H9 (cell line): Measurements from ENCODE around the gene AKT1. TPM values are rescaled to one million over a fixed set of nuclear protein-coding genes. Genes with fewer than 3 reads are reported as not detected.
"Not testable (repeated sequence)": the region's sequence is repeated elsewhere in the genome, so short reads cannot be mapped to it uniquely, and the experiment has no call there.

Source experiments
- DNase-seq: peaks from one replicate; pipeline ENCODE4 v3.0.0-alpha.2; 2017
- H2AFZ ChIP-seq: one replicate; pipeline ENCODE4 v1.6.1; 2013; ENCODE audit warnings: mild to moderate bottlenecking, low read length, control low read depth, moderate library complexity
- H2AK5ac ChIP-seq: 2 replicates; pipeline ENCODE4 v1.6.1; 2013; ENCODE audit warnings: low read length, control low read depth, mixed read lengths; ENCODE audit not compliant: insufficient read length
- H2BK120ac ChIP-seq: one replicate; pipeline ENCODE4 v1.6.1; 2013; ENCODE audit warnings: low read depth, mild to moderate bottlenecking, low read length, control low read depth, inconsistent platforms; ENCODE audit not compliant: poor library complexity, severe bottlenecking
- H2BK12ac ChIP-seq: 2 replicates; pipeline ENCODE4 v1.6.1; 2013; ENCODE audit warnings: low read length, control low read depth, mixed read lengths, low read depth; ENCODE audit not compliant: insufficient read length
- H2BK15ac ChIP-seq: 2 replicates; pipeline ENCODE4 v1.6.1; 2013; ENCODE audit warnings: low read depth, low read length, control low read depth
- H2BK20ac ChIP-seq: one replicate; pipeline ENCODE4 v1.6.1; 2013; ENCODE audit warnings: low read depth, mild to moderate bottlenecking, low read length, control low read depth, inconsistent platforms; ENCODE audit not compliant: poor library complexity, severe bottlenecking
- H2BK5ac ChIP-seq: 2 replicates; pipeline ENCODE4 v1.6.1; 2013; ENCODE audit warnings: low read length, control low read depth, mixed read lengths; ENCODE audit not compliant: insufficient read length
- H3K14ac ChIP-seq: 2 replicates; pipeline ENCODE4 v1.6.1; 2013; ENCODE audit warnings: low read length, control low read depth; ENCODE audit not compliant: insufficient read depth
- H3K18ac ChIP-seq: 2 replicates; pipeline ENCODE4 v1.6.1; 2013; ENCODE audit warnings: low read depth, mild to moderate bottlenecking, mixed read lengths, low read length, control low read depth; ENCODE audit not compliant: insufficient read length
- H3K23ac ChIP-seq: 2 replicates; pipeline ENCODE4 v1.6.1; 2013; ENCODE audit warnings: low read length, control low read depth, mixed read lengths, low read depth; ENCODE audit not compliant: insufficient read length
- H3K23me2 ChIP-seq: 2 replicates; pipeline ENCODE4 v1.6.1; 2013; ENCODE audit warnings: low read depth, mild to moderate bottlenecking, mixed read lengths, low read length, control low read depth; ENCODE audit not compliant: insufficient read length, poor library complexity, severe bottlenecking
- H3K27ac ChIP-seq: 2 replicates; pipeline ENCODE4 v1.5.1; 2013; ENCODE audit warnings: low read length, control low read depth, mixed read lengths, low read depth; ENCODE audit not compliant: insufficient read length
- H3K27me3 ChIP-seq: 2 replicates; pipeline ENCODE4 v1.6.1; 2013; ENCODE audit warnings: low read length, control low read depth, inconsistent platforms; ENCODE audit not compliant: insufficient read depth
- H3K4ac ChIP-seq: 2 replicates; pipeline ENCODE4 v1.6.1; 2013; ENCODE audit warnings: low read depth, mild to moderate bottlenecking, control low read depth, inconsistent platforms, low read length, moderate library complexity
- H3K4me1 ChIP-seq: 2 replicates; pipeline ENCODE4 v1.6.1; 2013; ENCODE audit warnings: low read length, control low read depth, inconsistent platforms; ENCODE audit not compliant: insufficient read depth
- H3K4me2 ChIP-seq: 2 replicates; pipeline ENCODE4 v1.6.1; 2013; ENCODE audit warnings: low read length, control low read depth, mixed read lengths; ENCODE audit not compliant: insufficient read length, insufficient read depth
- H3K56ac ChIP-seq: 2 replicates; pipeline ENCODE4 v1.6.1; 2013; ENCODE audit warnings: low read depth, mild to moderate bottlenecking, mixed read lengths, low read length, control low read depth; ENCODE audit not compliant: insufficient read length
- H3K79me1 ChIP-seq: 2 replicates; pipeline ENCODE4 v1.6.1; 2013; ENCODE audit warnings: low read depth, mild to moderate bottlenecking, moderate library complexity, low read length, control low read depth, inconsistent platforms; ENCODE audit not compliant: insufficient read depth, poor library complexity, severe bottlenecking
- H3K79me2 ChIP-seq: 2 replicates; pipeline ENCODE4 v1.6.1; 2013; ENCODE audit warnings: low read length, control low read depth, inconsistent platforms; ENCODE audit not compliant: insufficient read depth
- H3K9ac ChIP-seq: 2 replicates; pipeline ENCODE4 v1.6.1; 2013; ENCODE audit warnings: low read length, control low read depth, mixed read lengths; ENCODE audit not compliant: insufficient read length; ENCODE audit errors: extremely low read depth
- H3K9me3 ChIP-seq: one replicate; pipeline ENCODE4 v1.6.1; 2013; ENCODE audit warnings: low read depth, low read length, inconsistent platforms; ENCODE audit not compliant: control insufficient read depth
- H3T11ph ChIP-seq: one replicate; pipeline ENCODE4 v1.6.1; 2013; ENCODE audit warnings: mild to moderate bottlenecking, low read length, control low read depth, inconsistent platforms
- H4K20me1 ChIP-seq: one replicate; pipeline ENCODE4 v1.6.1; 2013; ENCODE audit not compliant: control insufficient read depth, insufficient read length, insufficient read depth
- H4K5ac ChIP-seq: 2 replicates; pipeline ENCODE4 v1.6.1; 2013; ENCODE audit warnings: low read depth, mild to moderate bottlenecking, mixed read lengths, low read length, control low read depth; ENCODE audit not compliant: insufficient read length
- H4K8ac ChIP-seq: replicated peaks from 2 replicates; pipeline ENCODE4 v1.6.1; 2013; ENCODE audit warnings: low read length, control low read depth, mixed read lengths, low read depth; ENCODE audit not compliant: insufficient read length
- H4K91ac ChIP-seq: 2 replicates; pipeline ENCODE4 v1.6.1; 2013; ENCODE audit warnings: low read depth, mild to moderate bottlenecking, moderate library complexity, mixed read lengths, low read length, control low read depth; ENCODE audit not compliant: insufficient read length
- H3K27ac Mint-ChIP-seq, 3 experiments: 2 replicates in 2 of 3; 3 replicates in 1 of 3; pipeline ENCODE4 v1.8.0; 2020 to 2021; ENCODE audit warnings: mixed read lengths in 3 of 3, mild to moderate bottlenecking in 1 of 3, moderate library complexity in 1 of 3
- H3K27me3 Mint-ChIP-seq: 2 replicates; pipeline ENCODE4 v1.8.0; 2021; ENCODE audit warnings: low read depth, mild to moderate bottlenecking, moderate library complexity, mixed read lengths
- H3K36me3 Mint-ChIP-seq, 3 experiments: 2 replicates in 2 of 3; 3 replicates in 1 of 3; pipeline ENCODE4 v1.8.0; 2020 to 2021; ENCODE audit warnings: low read depth in 3 of 3, mixed read lengths in 3 of 3; ENCODE audit not compliant: insufficient read depth in 1 of 3
- H3K4me1 Mint-ChIP-seq, 2 experiments: 2 replicates each; pipeline ENCODE4 v1.8.0; 2020; ENCODE audit warnings: mixed read lengths in 2 of 2
- H3K4me3 Mint-ChIP-seq, 2 experiments: 2 replicates in 1 of 2; 3 replicates in 1 of 2; pipeline ENCODE4 v1.8.0; 2020 to 2021; ENCODE audit warnings: mild to moderate bottlenecking in 2 of 2, mixed read lengths in 2 of 2, moderate library complexity in 1 of 2
- H3K9me3 Mint-ChIP-seq, 2 experiments: 2 replicates in 1 of 2; 3 replicates in 1 of 2; pipeline ENCODE4 v1.8.0; 2020; ENCODE audit warnings: mild to moderate bottlenecking in 2 of 2, mixed read lengths in 2 of 2, moderate library complexity in 1 of 2
- WGBS: extraction: QIAGEN DNeasy Blood & Tissue Kit; methylation state at CpG from one replicate; pipeline ENCODE4 v1.1.7; 2013; ENCODE audit warnings: missing lambda C conversion rate, low lambda C conversion rate, mixed read lengths; ENCODE audit not compliant: insufficient read length; ENCODE audit errors: extremely low coverage; 5-methylcytosine and 5-hydroxymethylcytosine counted together
- total RNA-seq: library from RNA; stranded (reverse); gene quantifications from 2 replicates; pipeline ENCODE4 v1.2.1, GENCODE V29; 2021
- TF ChIP-seq, protein P1 (sequence below): fragments of 200-600 bp; sonication (generic); conservative IDR thresholded peaks from 3 replicates; pipeline ENCODE4 v1.8.0; 2021; ENCODE audit warnings: antibody characterized with exemption, mild to moderate bottlenecking

The AKT1 gene
- total RNA-seq, 1 experiment from 2014 or later, result 101 TPM

DNA sequence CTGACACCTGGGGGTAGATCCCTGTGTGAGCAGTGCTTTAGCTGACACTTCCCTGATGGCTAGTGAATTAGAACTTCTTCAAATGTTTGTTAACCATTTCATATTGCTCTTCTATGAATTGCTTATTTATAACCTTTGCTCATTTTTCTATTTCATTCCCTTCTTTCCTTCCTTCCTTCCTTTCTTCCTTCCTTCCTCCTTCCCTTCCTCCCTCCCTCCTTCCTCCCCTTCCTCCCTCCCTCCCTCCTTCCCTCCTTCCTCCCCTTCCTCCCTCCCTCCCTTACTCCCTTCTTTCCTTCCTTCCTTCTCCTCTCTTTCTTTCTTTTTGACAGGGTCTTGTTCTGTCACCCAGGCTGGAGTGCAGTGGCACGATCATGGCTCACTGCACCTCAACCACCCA is 46.2 kb upstream of the AKT1 start:
- Histone ChIP-seq H3K79me1 (no peaks in the 10 kb centered on the region), H3K4me1 (no peaks in the 10 kb centered on the region), H3K56ac (no peak overlapping the region), H2AFZ (no peak overlapping the region), H3K9me3 (no peaks in the 10 kb centered on the region), H4K20me1 (no peaks in the 10 kb centered on the region), H3K18ac (no peak overlapping the region), H2BK12ac (no peak overlapping the region), H2AK5ac (no peak overlapping the region), H3K14ac (no peak overlapping the region), H3K9ac (no peak overlapping the region), H2BK120ac (no peak overlapping the region), H2BK5ac (no peak overlapping the region), H2BK15ac (no peak overlapping the region), H3K27me3 (no peaks in the 10 kb centered on the region), H4K91ac (no peak overlapping the region), H3T11ph (no peak overlapping the region), H3K27ac (no peak overlapping the region), H3K23ac (no peak overlapping the region), H4K8ac (no peak overlapping the region), H3K4me2 (no peak overlapping the region), H3K23me2 (peaks cover 14% of the 10 kb centered on the region), H2BK20ac (no peak overlapping the region), H3K79me2 (no peaks in the 10 kb centered on the region), H4K5ac (no peak overlapping the region), H3K4ac (no peak overlapping the region)
- peaks cover 0 to 2% of the 10 kb centered on the region in 2 experiments; a peak in 1 of 5 replicates for H3K9me3 Mint-ChIP-seq
- H3K36me3 Mint-ChIP-seq, result no peaks in the 10 kb centered on the region
- no peak overlapping the region for H3K4me3 Mint-ChIP-seq
- no peak for DNase-seq
- TF ChIP-seq, protein P1, sequence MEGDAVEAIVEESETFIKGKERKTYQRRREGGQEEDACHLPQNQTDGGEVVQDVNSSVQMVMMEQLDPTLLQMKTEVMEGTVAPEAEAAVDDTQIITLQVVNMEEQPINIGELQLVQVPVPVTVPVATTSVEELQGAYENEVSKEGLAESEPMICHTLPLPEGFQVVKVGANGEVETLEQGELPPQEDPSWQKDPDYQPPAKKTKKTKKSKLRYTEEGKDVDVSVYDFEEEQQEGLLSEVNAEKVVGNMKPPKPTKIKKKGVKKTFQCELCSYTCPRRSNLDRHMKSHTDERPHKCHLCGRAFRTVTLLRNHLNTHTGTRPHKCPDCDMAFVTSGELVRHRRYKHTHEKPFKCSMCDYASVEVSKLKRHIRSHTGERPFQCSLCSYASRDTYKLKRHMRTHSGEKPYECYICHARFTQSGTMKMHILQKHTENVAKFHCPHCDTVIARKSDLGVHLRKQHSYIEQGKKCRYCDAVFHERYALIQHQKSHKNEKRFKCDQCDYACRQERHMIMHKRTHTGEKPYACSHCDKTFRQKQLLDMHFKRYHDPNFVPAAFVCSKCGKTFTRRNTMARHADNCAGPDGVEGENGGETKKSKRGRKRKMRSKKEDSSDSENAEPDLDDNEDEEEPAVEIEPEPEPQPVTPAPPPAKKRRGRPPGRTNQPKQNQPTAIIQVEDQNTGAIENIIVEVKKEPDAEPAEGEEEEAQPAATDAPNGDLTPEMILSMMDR, result no peak
- H3K27me3 Mint-ChIP-seq, result peaks cover 93% of the 10 kb centered on the region
- peaks cover 13 to 16% of the 10 kb centered on the region in 2 experiments for H3K4me1 Mint-ChIP-seq
- no peak overlapping the region for H3K27ac Mint-ChIP-seq
- WGBS, result no CpG with 5 or more reads among the region's 1 CpG

DNA sequence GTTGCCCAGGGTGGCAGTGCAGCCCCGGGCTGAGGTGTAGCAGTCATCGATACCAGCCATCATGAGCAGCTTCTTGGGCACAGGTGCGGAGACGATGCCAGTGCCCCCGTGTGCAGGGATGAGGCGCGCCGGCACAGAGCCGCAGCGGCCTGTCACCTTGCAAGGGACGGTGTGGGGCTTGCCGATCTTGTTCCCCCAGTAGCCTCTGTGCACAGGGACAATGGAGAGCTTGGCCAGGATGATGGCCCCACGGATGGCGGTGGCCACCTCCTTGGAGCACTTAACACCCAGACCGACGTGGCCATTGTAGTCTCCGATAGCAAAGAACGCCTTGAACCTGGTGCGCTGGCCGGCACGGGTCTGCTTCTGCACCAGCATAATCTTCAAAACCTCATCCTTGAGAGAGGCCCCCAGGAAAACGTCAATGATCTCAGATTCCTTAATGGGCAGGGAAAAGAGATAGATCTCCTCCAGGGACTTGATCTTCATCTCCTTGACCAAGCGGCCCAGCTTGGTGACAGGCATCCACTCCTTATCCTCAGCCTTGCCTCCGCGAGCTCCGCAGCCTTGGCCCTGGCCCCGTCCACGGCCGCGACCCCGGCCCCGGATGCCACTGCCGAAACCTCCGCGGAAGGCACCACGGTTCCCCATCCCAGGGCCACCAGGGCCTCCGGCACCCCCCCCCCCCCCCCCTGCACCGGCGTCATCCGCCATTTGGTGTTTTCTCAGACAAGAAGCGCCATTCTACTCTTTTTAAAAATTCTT is 40.8 kb upstream of the AKT1 start:
- not testable (repeated sequence) for H3K27ac ChIP-seq, H3K27ac Mint-ChIP-seq, DNase-seq, H4K91ac ChIP-seq, H3K4ac ChIP-seq, H3K9me3 Mint-ChIP-seq, H4K20me1 ChIP-seq, H3K27me3 ChIP-seq, H2BK20ac ChIP-seq, H3K9me3 ChIP-seq, H3K4me1 ChIP-seq, H3K9ac ChIP-seq, H3K18ac ChIP-seq, H2BK12ac ChIP-seq, H3K36me3 Mint-ChIP-seq, H2BK5ac ChIP-seq, H4K8ac ChIP-seq, H3K4me1 Mint-ChIP-seq, H2BK15ac ChIP-seq, H3K23me2 ChIP-seq, H2BK120ac ChIP-seq, H3K4me2 ChIP-seq, H3K4me3 Mint-ChIP-seq, H2AK5ac ChIP-seq, H3K14ac ChIP-seq, H3K79me2 ChIP-seq, H2AFZ ChIP-seq, H3K56ac ChIP-seq, H3K79me1 ChIP-seq, H4K5ac ChIP-seq, H3T11ph ChIP-seq, H3K23ac ChIP-seq
- WGBS, result no CpG with 5 or more reads among the region's 41 CpGs
- H3K27me3 Mint-ChIP-seq, result peaks cover 46% of the 10 kb centered on the region
